K562 (cell line): ENCODE measurements around the gene ADGRD1. TPM values are rescaled to one million over a fixed set of nuclear protein-coding genes. Genes with fewer than 3 reads are reported as not detected.

Experiments used
- ATAC-seq: fragments of 200-7000 bp; cut with Tn5 transposase; 3 replicates; pipeline ENCODE4 v1.9.1; 2020; ENCODE audit warnings: moderate library complexity
- BruUV-seq: library from RNA; stranded (reverse); fragments of 400-500 nt; replicated peaks from 2 replicates; lab custom pipeline; 2021; lab: Mats Ljungman, UMichigan
- CTCF ChIA-PET: fragments of 300-600 bp; formaldehyde crosslinking; extraction: SDS; loops from one replicate; lab custom pipeline; 2021; ENCODE audit warnings: low intra/inter-chr PET ratio; lab: Yijun Ruan, JAX
- POLR2A ChIA-PET: fragments of 300-600, 350-650 bp; sonication (Branson Sonifier 250); formaldehyde crosslinking; extraction: SDS; loops from one replicate; lab custom pipeline; 2021; ENCODE audit warnings: antibody characterized with exemption, inconsistent platforms; lab: Yijun Ruan, JAX
- DNase-seq, 4 experiments: peaks; one replicate each; pipeline versions ENCODE4 v3.0.0 to v3.0.0-alpha.2; 2011 to 2018; ENCODE audit warnings: low spot score in 3 of 4, mixed read lengths in 3 of 4; ENCODE audit errors: extremely low read depth in 1 of 4
- FAIRE-seq: peaks from 2 replicates; lab custom pipeline; 2011; peaks lifted over from hg19 to GRCh38; lab: Jason Lieb, UNC
- H2AFZ ChIP-seq: 2 replicates; pipeline ENCODE4 v1.6.0; 2011; ENCODE audit warnings: low read depth, low read length, control low read depth, inconsistent platforms
- H3K27ac ChIP-seq: fragments of 200-600 bp; 3 replicates; pipeline ENCODE4 v1.8.0; 2011; ENCODE audit warnings: low read depth, mild to moderate bottlenecking, control low read depth, inconsistent platforms, low read length, moderate library complexity, mixed read lengths; ENCODE audit errors: extremely low read depth
- H3K27me3 ChIP-seq, 2 experiments: fragments of 300-600 bp in 1 of 2; 2 replicates in 1 of 2; 3 replicates in 1 of 2; pipeline versions ENCODE4 v1.6.0 to v1.8.0; 2011; ENCODE audit warnings: inconsistent platforms in 2 of 2, low read length in 2 of 2, mild to moderate bottlenecking in 1 of 2, mixed read lengths in 1 of 2, moderate library complexity in 1 of 2; ENCODE audit not compliant: control insufficient read depth in 2 of 2, insufficient read depth in 2 of 2
- H3K36me3 ChIP-seq: fragments of 300-600 bp; 3 replicates; pipeline ENCODE4 v1.8.0; 2011; ENCODE audit warnings: mild to moderate bottlenecking, low read length, inconsistent platforms; ENCODE audit not compliant: control insufficient read depth, insufficient read depth
- H3K4me1 ChIP-seq, 2 experiments: fragments of 200-600 bp in 1 of 2; replicated peaks in 1 of 2; 2 replicates in 1 of 2; 3 replicates in 1 of 2; pipeline versions ENCODE4 v1.5.1 to v1.8.0; 2011; ENCODE audit warnings: inconsistent platforms in 2 of 2, low read length in 2 of 2, mild to moderate bottlenecking in 1 of 2, mixed read lengths in 1 of 2, moderate library complexity in 1 of 2; ENCODE audit not compliant: control insufficient read depth in 2 of 2, insufficient read depth in 2 of 2
- H3K4me2 ChIP-seq: 2 replicates; pipeline ENCODE4 v1.6.1; 2011; ENCODE audit warnings: low read length, control low read depth, inconsistent platforms, mixed read lengths; ENCODE audit not compliant: insufficient read depth
- H3K4me3 ChIP-seq: fragments of 200-600 bp; sonication (generic), shearing (Covaris generic); 2 replicates; pipeline ENCODE4 v1.5.1; 2016; ENCODE audit warnings: control low read depth, inconsistent platforms
- H3K79me2 ChIP-seq: fragments of 200-600 bp; 3 replicates; pipeline ENCODE4 v1.8.0; 2011; ENCODE audit warnings: low read length, inconsistent platforms; ENCODE audit not compliant: control insufficient read depth, insufficient read depth
- H3K9ac ChIP-seq, 2 experiments: 2 replicates each; pipeline versions ENCODE4 v1.6.0 to v1.6.1; 2011; ENCODE audit warnings: low read depth in 2 of 2, low read length in 2 of 2, control low read depth in 1 of 2, inconsistent platforms in 1 of 2, mild to moderate bottlenecking in 1 of 2, mixed read lengths in 1 of 2; ENCODE audit not compliant: insufficient read depth in 1 of 2
- H3K9me1 ChIP-seq: one replicate; pipeline ENCODE4 v1.6.0; 2011; ENCODE audit warnings: inconsistent platforms, mild to moderate bottlenecking, low read length, moderate library complexity; ENCODE audit not compliant: control insufficient read depth, insufficient read depth
- H3K9me3 ChIP-seq: replicated peaks from 2 replicates; pipeline ENCODE4 v1.5.1; 2011; ENCODE audit warnings: low read depth, low read length, inconsistent platforms; ENCODE audit not compliant: control insufficient read depth, insufficient read depth
- H4K20me1 ChIP-seq: replicated peaks from 2 replicates; pipeline ENCODE4 v1.6.1; 2011; ENCODE audit warnings: low read length, inconsistent platforms, mixed read lengths; ENCODE audit not compliant: control insufficient read depth, insufficient read depth
- CBFA2T3 ChIP-seq: fragments of 450-650 bp; IDR thresholded peaks from 2 replicates; pipeline ENCODE4 v1.6.1; 2017
- COPS2 ChIP-seq: fragments of 450-650 bp; conservative IDR thresholded peaks from 2 replicates; pipeline ENCODE4 v1.6.1; 2016; ENCODE audit warnings: mild to moderate bottlenecking, moderate library complexity
- CSDE1 ChIP-seq, 2 experiments: fragments of 450-650 bp; IDR thresholded peaks; 2 replicates each; pipeline ENCODE4 v1.6.1; 2016; ENCODE audit warnings: mild to moderate bottlenecking in 1 of 2
- IRF2 ChIP-seq: sonication (generic); formaldehyde crosslinking; IDR thresholded peaks from 2 replicates; pipeline ENCODE4 v1.8.1; 2022; ENCODE audit warnings: mild to moderate bottlenecking, missing genetic modification reagents
- KAT2B ChIP-seq: IDR thresholded peaks from one replicate; pipeline ENCODE4 v1.6.1; 2012; ENCODE audit warnings: low read depth, mild to moderate bottlenecking, control low read depth, inconsistent platforms, low read length, moderate library complexity
- PTBP1 ChIP-seq: fragments of 200-400 bp; formaldehyde crosslinking; IDR thresholded peaks from 2 replicates; pipeline ENCODE4 v1.6.1; 2017; ENCODE audit warnings: low read depth, low read length
- STAT5A ChIP-seq: IDR thresholded peaks from 2 replicates; pipeline ENCODE4 v1.6.1; 2012; ENCODE audit warnings: low read length, inconsistent platforms, borderline replicate concordance
- ZEB2 ChIP-seq: fragments of 450-650 bp; IDR thresholded peaks from 2 replicates; pipeline ENCODE4 v1.6.1; 2016
- ZFP91 ChIP-seq: sonication (generic); formaldehyde crosslinking; IDR thresholded peaks from 2 replicates; pipeline ENCODE4 v1.8.0; 2022; ENCODE audit warnings: mild to moderate bottlenecking, missing genetic modification reagents
- ZNF274 ChIP-seq: IDR thresholded peaks from 2 replicates; pipeline ENCODE4 v1.6.1; 2011; ENCODE audit warnings: low read depth, mild to moderate bottlenecking, low read length, moderate library complexity, borderline replicate concordance
- ZNF398 ChIP-seq: fragments of 250-450 bp; sonication (Bioruptor Pico); IDR thresholded peaks from 2 replicates; pipeline ENCODE4 v1.8.0; 2021; ENCODE audit warnings: moderate library complexity, mild to moderate bottlenecking, inconsistent platforms
- ZNF696 ChIP-seq: fragments of 250-450 bp; sonication (Bioruptor Pico); conservative IDR thresholded peaks from 2 replicates; pipeline ENCODE4 v1.4.0; 2020; ENCODE audit warnings: mild to moderate bottlenecking, moderate library complexity
- WGBS: fragments of 100-300 bp; shearing (Covaris generic); methylation state at CpG from one replicate; pipeline ENCODE4 v1.1.6; 2016; ENCODE audit warnings: low coverage, mixed read lengths; ENCODE audit not compliant: insufficient coverage; ENCODE audit errors: missing lambda C conversion rate; 5-methylcytosine and 5-hydroxymethylcytosine counted together
- in situ Hi-C: fragments of 300-500 bp; cut with MboI; formaldehyde crosslinking; loops from 4 replicates; pipeline ENCODE4 v1.15.0; 2018; ENCODE audit warnings: inconsistent platforms, mixed read lengths
- intact Hi-C: fragments of 100-400 bp; cut with micrococcal nuclease; formaldehyde crosslinking; loops from 2 replicates; pipeline ENCODE4 v1.14.2; 2022
- polyA plus RNA-seq, 8 experiments: library from polyadenylated mRNA; depleted of rRNA in 4 of 8; stranded (reverse) in 5 of 8; unstranded in 3 of 8; fragments of >200 nt; fragmentation: Nextera tagmentation in 2 of 8; fragmentation: Illumina TruSeq in 1 of 8; extraction: Ambion mirVana in 2 of 8; extraction: Trizol in 1 of 8; gene quantifications; 2 replicates each; pipeline versions ENCODE4 v1.2.1 to v1.2.3, GENCODE V29; 2011 to 2014; ENCODE audit warnings: inconsistent platforms in 1 of 8, missing spikeins in 1 of 8
- total RNA-seq, 7 experiments: library from RNA; depleted of rRNA in 6 of 7; stranded (reverse); fragments of >200 nt in 6 of 7; fragmentation: Illumina TruSeq in 2 of 7; extraction: Trizol in 2 of 7; gene quantifications; 2 replicates each; pipeline versions ENCODE4 v1.2.1 to v1.2.3, GENCODE V29; 2011 to 2021; ENCODE audit warnings: low replicate concordance in 1 of 7

The ADGRD1 gene
- total and polyA plus RNA-seq, 9 of the 15 experiments (the other 6 are each of a cell fraction or from before 2014, with no cell fraction given) = 1.7 to 11.7 (median 3.3) TPM

GRCh38 chr12:131113568-131114270 lies 160.0 kb downstream of the ADGRD1 start:
- no peaks in the 10 kb centered on the region; a peak in 1 of 5 replicates for H3K4me1 ChIP-seq
- CTCF ChIA-PET = no interaction called here
- H3K36me3 ChIP-seq = no peaks in the 10 kb centered on the region
- no peak overlapping the region for H3K4me2 ChIP-seq
- no peak overlapping the region for H3K27ac ChIP-seq
- H4K20me1 ChIP-seq = no peaks in the 10 kb centered on the region; the same call in 1 of the 2 replicates
- peaks cover 0 to 38% of the 10 kb centered on the region in 2 experiments; a peak in 4 of 5 replicates for H3K27me3 ChIP-seq
- H3K9me1 ChIP-seq = peaks cover 3% of the 10 kb centered on the region
- no peaks in the 10 kb centered on the region for H3K9me3 ChIP-seq
- no peak overlapping the region for H3K9ac ChIP-seq
- H3K79me2 ChIP-seq = no peaks in the 10 kb centered on the region
- POLR2A ChIA-PET = interaction anchor here (0.7 to 2.2 kb wide), 3 partner anchors 10 to 37 kb away, joined by 3 to 8 read pairs (median 5); no protein-coding TSS in a partner anchor
- WGBS = 25% methylated on average over 18 of the region's 18 CpGs
- in situ Hi-C loops (no loop called here), intact Hi-C loops (loop anchor here (10.0 kb wide), 1 partner anchor 341 kb away; no protein-coding TSS in a partner anchor)
- BruUV-seq = no TSS peak
- no peak for ATAC-seq
- no peak overlapping the region for H3K4me3 ChIP-seq
- H2AFZ ChIP-seq = no peak overlapping the region
- no peak for DNase-seq
- TF ChIP-seq ZNF398 (CRISPR knock-in tag) (no peak), CSDE1 (IDR thresholded peaks at IDR 0.05) (no peak), IRF2 (no peak), ZFP91 (CRISPR knock-in tag) (no peak), ZNF696 (CRISPR knock-in tag) (no peak), ZEB2 (no peak), COPS2 (no peak), ZNF274 (no peak), CBFA2T3 (no peak), PTBP1 (no peak), KAT2B (no peak), STAT5A (no peak)
- no peak for FAIRE-seq
